ENCODE measurements around the gene RUNX1.

The RUNX1 gene

GRCh38 chr21:34914239-34914638 lies 134.9 kb downstream of the RUNX1 start:
- H3K27ac ChIP-seq: no peak overlapping the region
- TF ChIP-seq CTCF (IDR thresholded peaks at IDR 0.05): no peak
- TF ChIP-seq ZFX (IDR thresholded peaks at IDR 0.05; ENCODE audit: borderline replicate concordance): no peak

- H3K27ac ChIP-seq: no peak overlapping the region
- TF ChIP-seq ZFX (IDR thresholded peaks at IDR 0.05; ENCODE audit: borderline replicate concordance): no peak
- TF ChIP-seq CTCF (IDR thresholded peaks at IDR 0.05): no peak
These were observed 135.3 kb downstream of the RUNX1 start for GRCh38 chr21:34913811-34914210.

GRCh38 chr21:34912022-34912945 lies 136.8 kb downstream of the RUNX1 start:
- TF ChIP-seq ZFX (IDR thresholded peaks at IDR 0.05; ENCODE audit: borderline replicate concordance) (no peak), CTCF (IDR thresholded peaks at IDR 0.05) (no peak)
- no peak overlapping the region for H3K27ac ChIP-seq

- H3K27ac ChIP-seq: no peak overlapping the region
- TF ChIP-seq ZFX (IDR thresholded peaks at IDR 0.05; ENCODE audit: borderline replicate concordance): no peak
- no peak for TF ChIP-seq CTCF (IDR thresholded peaks at IDR 0.05)
These were observed 137.7 kb downstream of the RUNX1 start for GRCh38 chr21:34911360-34911759.

- H3K27ac ChIP-seq: no peak overlapping the region
- TF ChIP-seq ZFX (IDR thresholded peaks at IDR 0.05; ENCODE audit: borderline replicate concordance): no peak
- no peak for TF ChIP-seq CTCF (IDR thresholded peaks at IDR 0.05)
These were observed 138.7 kb downstream of the RUNX1 start for GRCh38 chr21:34910396-34910795.

GRCh38 chr21:34909492-34910292 lies 139.4 kb downstream of the RUNX1 start:
- H3K27ac ChIP-seq: no peak overlapping the region
- TF ChIP-seq CTCF (IDR thresholded peaks at IDR 0.05) (no peak), ZFX (IDR thresholded peaks at IDR 0.05; ENCODE audit: borderline replicate concordance) (no peak)

Measured in 22Rv1 (cell line).